ENCODE measurements around the gene CCDC81.

- TF ChIP-seq TAF1 (IDR thresholded peaks at IDR 0.05; ENCODE audit: borderline replicate concordance, insufficient read depth, low read length): no peak
- no peak for TF ChIP-seq POLR2AphosphoS5 (IDR thresholded peaks at IDR 0.05; ENCODE audit: low read depth, low read length)
Measured at GRCh38 chr11:86453290-86454030, 78.8 kb downstream of the CCDC81 start.
